GM06990 (cell line): ENCODE data around the gene DNAJC17.

Experiments
- DNase-seq: peaks from one replicate; pipeline ENCODE4 v3.0.0-alpha.2; 2011; ENCODE audit not compliant: insufficient read length; ENCODE audit errors: extremely low read depth
- H3K27me3 ChIP-seq: replicated peaks from 2 replicates; pipeline ENCODE4 v1.6.0; 2011; ENCODE audit warnings: low read length; ENCODE audit not compliant: control insufficient read depth, insufficient read depth
- H3K36me3 ChIP-seq: 2 replicates; pipeline ENCODE4 v1.5.1; 2011; ENCODE audit warnings: low read length; ENCODE audit not compliant: control insufficient read depth, insufficient read depth
- H3K4me3 ChIP-seq: replicated peaks from 2 replicates; pipeline ENCODE4 v1.5.1; 2011; ENCODE audit warnings: low read depth, mild to moderate bottlenecking, control low read depth, low read length
- TF ChIP-seq, protein P1 (sequence below): IDR thresholded peaks from 2 replicates; pipeline ENCODE4 v1.5.1; 2011; ENCODE audit warnings: low read length, control low read depth, mild to moderate bottlenecking, inconsistent platforms; ENCODE audit not compliant: insufficient read depth, poor library complexity, severe bottlenecking

Gene DNAJC17, protein sequence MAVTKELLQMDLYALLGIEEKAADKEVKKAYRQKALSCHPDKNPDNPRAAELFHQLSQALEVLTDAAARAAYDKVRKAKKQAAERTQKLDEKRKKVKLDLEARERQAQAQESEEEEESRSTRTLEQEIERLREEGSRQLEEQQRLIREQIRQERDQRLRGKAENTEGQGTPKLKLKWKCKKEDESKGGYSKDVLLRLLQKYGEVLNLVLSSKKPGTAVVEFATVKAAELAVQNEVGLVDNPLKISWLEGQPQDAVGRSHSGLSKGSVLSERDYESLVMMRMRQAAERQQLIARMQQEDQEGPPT

GRCh38 chr15:40807028-40807887 is at the start of gene DNAJC17, which contains the start of gene ZFYVE19:
TSS of gene DNAJC17 (minus strand) at chr15:40807473. CDS start at chr15:40807446, 27 bp downstream.
TSS of gene ZFYVE19 (plus strand) at chr15:40807089. CDS start at chr15:40807590, 501 bp downstream.
- TF ChIP-seq, protein P1, sequence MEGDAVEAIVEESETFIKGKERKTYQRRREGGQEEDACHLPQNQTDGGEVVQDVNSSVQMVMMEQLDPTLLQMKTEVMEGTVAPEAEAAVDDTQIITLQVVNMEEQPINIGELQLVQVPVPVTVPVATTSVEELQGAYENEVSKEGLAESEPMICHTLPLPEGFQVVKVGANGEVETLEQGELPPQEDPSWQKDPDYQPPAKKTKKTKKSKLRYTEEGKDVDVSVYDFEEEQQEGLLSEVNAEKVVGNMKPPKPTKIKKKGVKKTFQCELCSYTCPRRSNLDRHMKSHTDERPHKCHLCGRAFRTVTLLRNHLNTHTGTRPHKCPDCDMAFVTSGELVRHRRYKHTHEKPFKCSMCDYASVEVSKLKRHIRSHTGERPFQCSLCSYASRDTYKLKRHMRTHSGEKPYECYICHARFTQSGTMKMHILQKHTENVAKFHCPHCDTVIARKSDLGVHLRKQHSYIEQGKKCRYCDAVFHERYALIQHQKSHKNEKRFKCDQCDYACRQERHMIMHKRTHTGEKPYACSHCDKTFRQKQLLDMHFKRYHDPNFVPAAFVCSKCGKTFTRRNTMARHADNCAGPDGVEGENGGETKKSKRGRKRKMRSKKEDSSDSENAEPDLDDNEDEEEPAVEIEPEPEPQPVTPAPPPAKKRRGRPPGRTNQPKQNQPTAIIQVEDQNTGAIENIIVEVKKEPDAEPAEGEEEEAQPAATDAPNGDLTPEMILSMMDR, result peak; percentile 12
- H3K36me3 ChIP-seq, result peaks cover 4% of the 10 kb centered on the region
- peak within 1 kb of the TSS; percentile 96 for H3K4me3 ChIP-seq
- no peaks in the 10 kb centered on the region for H3K27me3 ChIP-seq
- peak; percentile 92 for DNase-seq

DNA sequence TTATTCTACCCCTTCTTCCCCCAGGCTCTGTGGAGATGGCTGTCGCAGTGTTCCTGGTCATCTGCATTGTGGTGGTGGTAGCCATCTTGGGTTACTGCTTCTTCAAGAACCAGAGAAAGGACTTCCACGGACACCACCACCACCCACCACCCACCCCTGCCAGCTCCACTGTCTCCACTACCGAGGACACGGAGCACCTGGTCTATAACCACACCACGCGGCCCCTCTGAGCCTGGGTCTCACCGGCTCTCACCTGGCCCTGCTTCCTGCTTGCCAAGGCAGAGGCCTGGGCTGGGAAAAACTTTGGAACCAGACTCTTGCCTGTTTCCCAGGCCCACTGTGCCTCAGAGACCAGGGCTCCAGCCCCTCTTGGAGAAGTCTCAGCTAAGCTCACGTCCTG is 49.5 kb upstream of the DNAJC17 start:
- TF ChIP-seq, protein P1, result no peak
- Histone ChIP-seq H3K4me3 (no peak overlapping the region), H3K36me3 (no peaks in the 10 kb centered on the region), H3K27me3 (no peaks in the 10 kb centered on the region)
- no peak for DNase-seq

- TF ChIP-seq, protein P1, result no peak
- Histone ChIP-seq H3K27me3 (no peaks in the 10 kb centered on the region), H3K4me3 (no peak overlapping the region), H3K36me3 (no peaks in the 10 kb centered on the region)
- no peak for DNase-seq
Observed at GRCh38 chr15:40855706-40856234, 48.5 kb upstream of the DNAJC17 start.

DNA sequence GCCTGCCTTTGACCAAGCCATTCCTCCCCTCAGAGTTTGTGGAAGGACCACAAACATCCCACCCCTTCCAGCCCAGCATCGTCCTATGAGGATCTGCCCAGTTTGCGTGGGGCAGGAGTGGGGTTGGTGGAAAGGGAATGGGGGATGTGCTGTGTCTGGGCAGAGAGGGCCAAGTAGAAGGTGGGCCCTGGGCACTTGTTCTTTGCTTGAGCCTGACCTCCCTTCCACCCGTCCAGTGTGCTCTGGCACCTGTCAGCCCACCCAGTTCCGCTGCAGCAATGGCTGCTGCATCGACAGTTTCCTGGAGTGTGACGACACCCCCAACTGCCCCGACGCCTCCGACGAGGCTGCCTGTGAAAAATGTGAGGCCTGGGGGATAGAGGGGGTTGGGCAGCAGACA is 46.9 kb upstream of the DNAJC17 start:
- H3K4me3 ChIP-seq, result no peak overlapping the region
- no peaks in the 10 kb centered on the region for H3K27me3 ChIP-seq
- DNase-seq, result no peak
- TF ChIP-seq, protein P1, result no peak
- H3K36me3 ChIP-seq, result no peaks in the 10 kb centered on the region

GRCh38 chr15:40853241-40853890 is 46.1 kb upstream of the DNAJC17 start:
- TF ChIP-seq, protein P1, result no peak
- Histone ChIP-seq H3K4me3 (no peak overlapping the region), H3K36me3 (no peaks in the 10 kb centered on the region), H3K27me3 (no peaks in the 10 kb centered on the region)
- DNase-seq, result no peak
